Stimulated activated memory B cell treated with anti-CD40 and anti-IgM and Interleukin-4, amounts not matched to agents 10 μg/mL and 1 μg/mL and 100 μg/mL, for 72 hours (primary cell): Measurements from ENCODE around the gene LRRC14B.
"Not testable (repeated sequence)": the region's sequence is repeated elsewhere in the genome, so short reads cannot be mapped to it uniquely, and the experiment has no call there.

Experiments
- ATAC-seq: fragments of 150-1000 bp; cut with Tn5 transposase; 2 replicates; pipeline ENCODE4 v1.10.0; 2021
- H3K27ac Mint-ChIP-seq: one replicate; pipeline ENCODE4 v1.8.0; 2022; ENCODE audit warnings: mild to moderate bottlenecking, mixed read lengths
- H3K27me3 Mint-ChIP-seq: one replicate; pipeline ENCODE4 v1.8.0; 2022; ENCODE audit warnings: mixed read lengths
- H3K36me3 Mint-ChIP-seq: one replicate; pipeline ENCODE4 v1.8.0; 2022; ENCODE audit warnings: mixed read lengths
- H3K4me1 Mint-ChIP-seq: one replicate; pipeline ENCODE4 v1.8.0; 2022; ENCODE audit warnings: mixed read lengths
- H3K4me3 Mint-ChIP-seq: one replicate; pipeline ENCODE4 v1.8.0; 2022; ENCODE audit warnings: mild to moderate bottlenecking, moderate library complexity, mixed read lengths
- H3K9me3 Mint-ChIP-seq: one replicate; pipeline ENCODE4 v1.8.0; 2022; ENCODE audit warnings: mixed read lengths

LRRC14B gene

GRCh38 chr5:240550-240949 lies 49.3 kb downstream of the LRRC14B start:
- not testable (repeated sequence) for H3K27ac Mint-ChIP-seq, H3K9me3 Mint-ChIP-seq, H3K27me3 Mint-ChIP-seq, H3K4me3 Mint-ChIP-seq, H3K4me1 Mint-ChIP-seq, ATAC-seq
- peaks cover 64% of the 10 kb centered on the region for H3K36me3 Mint-ChIP-seq

- not testable (repeated sequence) for H3K27me3 Mint-ChIP-seq, ATAC-seq, H3K4me3 Mint-ChIP-seq, H3K9me3 Mint-ChIP-seq, H3K27ac Mint-ChIP-seq, H3K4me1 Mint-ChIP-seq
- H3K36me3 Mint-ChIP-seq, result peaks cover 64% of the 10 kb centered on the region
Measured at GRCh38 chr5:241045-241669, 49.9 kb downstream of the LRRC14B start.

GRCh38 chr5:243683-244367 lies 52.5 kb downstream of the LRRC14B start:
- H3K27ac Mint-ChIP-seq, H3K27me3 Mint-ChIP-seq, ATAC-seq, H3K9me3 Mint-ChIP-seq, H3K4me1 Mint-ChIP-seq, H3K4me3 Mint-ChIP-seq: not testable (repeated sequence)
- peaks cover 75% of the 10 kb centered on the region for H3K36me3 Mint-ChIP-seq

- ATAC-seq, H3K9me3 Mint-ChIP-seq, H3K27me3 Mint-ChIP-seq, H3K4me3 Mint-ChIP-seq, H3K27ac Mint-ChIP-seq, H3K4me1 Mint-ChIP-seq: not testable (repeated sequence)
- H3K36me3 Mint-ChIP-seq, result peaks cover 76% of the 10 kb centered on the region
Measured at GRCh38 chr5:245717-246116, 54.4 kb downstream of the LRRC14B start.
